GM11168 (cell line): ENCODE data around the gene DMKN.
"Not testable (repeated sequence)": the region's sequence is repeated elsewhere in the genome, so short reads cannot be mapped to it uniquely, and the experiment has no call there.

Experiments
- in situ Hi-C: fragments of 300-500 bp; cut with MboI; formaldehyde crosslinking; loops from one replicate; pipeline ENCODE4 v1.12.0; 2022; ENCODE audit warnings: low sequenced_read_pairs; ENCODE audit not compliant: unreplicated experiment

Gene DMKN

DNA sequence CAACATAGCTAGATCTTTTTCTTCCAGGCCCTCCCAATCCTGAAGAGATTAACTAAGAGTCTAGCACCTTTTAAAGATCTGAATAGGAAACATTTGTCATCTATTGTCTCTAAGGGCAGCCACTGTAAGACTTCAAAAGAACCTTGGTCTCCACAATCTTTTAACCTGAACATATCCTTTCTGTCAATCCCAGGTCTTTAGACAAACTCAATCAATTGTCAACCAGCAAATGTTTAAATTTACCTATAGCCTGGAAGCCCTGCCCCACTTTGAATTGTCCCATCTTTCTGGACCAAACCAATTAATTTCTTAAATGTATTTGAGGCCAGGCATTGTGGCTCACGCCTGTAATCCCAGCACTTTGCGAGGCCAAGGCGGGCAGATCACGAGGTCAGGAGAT is 42.4 kb downstream of the DMKN start:
- in situ Hi-C loops: not testable (repeated sequence)

DNA sequence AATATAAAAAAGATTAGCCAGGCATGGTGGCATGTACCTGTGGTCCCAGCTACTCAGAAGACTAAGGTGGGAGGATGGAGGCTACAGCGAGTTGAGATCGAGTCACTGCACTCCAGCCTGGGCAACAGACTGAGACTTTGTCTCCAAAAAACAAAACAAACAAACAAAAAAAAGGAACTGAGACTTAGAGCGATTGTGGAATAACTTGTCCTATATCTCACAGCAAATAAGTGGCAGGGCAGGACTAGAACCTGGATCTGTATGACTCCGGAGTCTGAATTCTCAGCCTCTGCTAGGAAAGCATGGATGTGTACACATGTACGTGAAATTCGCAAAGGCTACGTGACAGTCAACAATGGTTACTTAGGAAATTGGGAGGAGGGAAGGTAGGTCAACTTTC is 43.3 kb downstream of the DMKN start:
- in situ Hi-C loops: no loop called here

DNA sequence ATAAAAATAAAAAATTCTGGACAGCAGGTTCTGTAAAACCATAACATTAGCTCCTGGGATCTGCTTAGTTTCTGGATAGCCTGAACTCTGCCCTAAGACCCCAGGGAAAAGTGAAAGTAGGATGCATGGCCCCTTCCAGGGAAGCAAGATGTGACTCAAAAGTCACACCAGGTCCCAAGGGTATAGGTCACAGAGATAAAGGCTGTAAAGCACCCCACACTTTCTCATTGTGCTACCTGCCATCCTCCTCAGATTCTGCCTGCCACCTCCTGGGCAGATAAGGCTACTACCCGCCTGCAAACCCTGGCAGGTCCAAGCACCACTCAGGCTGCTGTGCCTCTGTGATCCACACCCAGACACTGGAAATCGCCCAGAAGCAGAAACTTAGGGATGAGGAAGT is 44.8 kb downstream of the DMKN start:
- in situ Hi-C loops: loop anchor here (5.0 kb wide), 1 partner anchor 116 kb away; no protein-coding TSS in a partner anchor

DNA sequence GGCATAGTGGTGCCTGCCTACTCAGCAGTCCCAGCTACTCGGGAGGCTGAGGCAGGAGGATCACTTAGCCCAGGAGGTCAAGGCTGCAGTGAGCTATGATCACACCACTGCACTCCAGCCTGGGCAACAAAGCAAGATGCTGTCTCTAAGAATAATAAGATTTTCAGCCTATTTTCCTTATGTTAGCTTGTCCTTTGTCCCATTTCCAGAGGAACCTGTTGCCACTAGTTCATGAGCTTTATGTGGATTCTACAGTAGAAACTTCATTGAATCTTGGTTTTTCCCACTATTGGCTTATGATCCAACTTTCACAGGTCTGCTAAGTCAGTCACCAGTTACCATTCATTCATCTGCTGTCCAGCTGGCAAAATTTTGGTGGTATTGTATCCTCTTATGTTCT is 47.2 kb downstream of the DMKN start:
- in situ Hi-C loops: loop anchor here (5.0 kb wide), 1 partner anchor 114 kb away; no protein-coding TSS in a partner anchor

DNA sequence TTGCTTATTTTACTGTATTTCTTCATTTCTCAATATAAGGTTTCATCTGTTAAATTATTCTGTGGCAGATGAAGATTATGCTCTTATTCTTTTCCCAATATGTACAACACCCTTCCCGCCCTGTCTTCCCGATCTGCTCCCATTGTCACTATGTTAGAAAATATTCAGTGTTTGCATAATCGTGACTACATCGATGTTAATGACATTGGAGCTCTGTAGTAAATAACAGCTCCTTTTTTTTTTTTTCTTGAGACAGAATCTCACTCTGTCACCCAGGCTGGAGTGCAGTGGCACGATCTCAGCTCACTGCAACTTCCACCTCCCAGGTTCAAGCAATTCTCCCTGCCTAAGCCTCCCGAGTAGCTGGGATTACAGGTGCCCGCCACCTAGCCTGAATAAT is 50.5 kb downstream of the DMKN start:
- in situ Hi-C loops: not testable (repeated sequence)

DNA sequence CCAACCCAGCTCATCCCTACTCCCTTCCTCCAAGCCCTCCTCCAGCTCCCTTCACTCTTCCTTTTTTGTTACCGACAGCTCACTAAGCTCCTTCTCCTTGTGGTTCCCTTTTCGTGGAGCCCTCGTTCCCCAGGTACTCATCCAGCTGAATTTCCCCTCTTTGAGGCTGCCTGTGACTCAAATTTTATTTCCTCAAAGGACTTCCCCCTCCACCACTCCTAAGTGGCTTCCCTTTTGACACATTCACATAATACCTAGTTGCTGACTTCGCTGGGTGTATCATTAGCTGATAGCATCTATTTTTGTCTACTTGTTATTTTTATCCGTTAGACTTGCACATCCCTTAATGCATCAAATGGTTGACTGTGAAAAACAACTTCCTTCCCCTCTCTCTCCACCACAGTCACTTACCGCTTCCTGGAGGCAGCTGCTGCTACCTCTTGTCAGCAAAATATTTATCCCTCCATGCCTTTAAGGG is 50.9 kb downstream of the DMKN start:
- in situ Hi-C loops: no loop called here

DNA sequence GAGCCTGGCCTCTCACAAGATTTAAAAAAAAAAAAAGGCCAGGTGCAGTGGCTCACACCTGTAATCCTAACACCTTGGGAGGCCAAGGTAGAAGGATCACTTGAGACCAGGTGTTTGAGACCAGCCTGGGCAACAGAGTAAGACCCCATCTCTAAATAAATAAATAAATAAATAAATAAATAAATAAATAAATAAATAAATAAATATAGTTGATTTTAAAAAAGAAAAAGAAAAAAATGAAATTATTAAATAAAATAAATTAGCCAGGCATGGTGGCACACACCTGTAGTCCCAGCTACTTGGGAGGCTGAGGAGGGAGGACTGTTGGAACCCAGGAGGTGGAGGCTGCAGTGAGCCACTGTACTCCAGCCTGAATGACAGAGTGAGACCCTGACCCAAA is 51.7 kb downstream of the DMKN start:
- in situ Hi-C loops: not testable (repeated sequence)

DNA sequence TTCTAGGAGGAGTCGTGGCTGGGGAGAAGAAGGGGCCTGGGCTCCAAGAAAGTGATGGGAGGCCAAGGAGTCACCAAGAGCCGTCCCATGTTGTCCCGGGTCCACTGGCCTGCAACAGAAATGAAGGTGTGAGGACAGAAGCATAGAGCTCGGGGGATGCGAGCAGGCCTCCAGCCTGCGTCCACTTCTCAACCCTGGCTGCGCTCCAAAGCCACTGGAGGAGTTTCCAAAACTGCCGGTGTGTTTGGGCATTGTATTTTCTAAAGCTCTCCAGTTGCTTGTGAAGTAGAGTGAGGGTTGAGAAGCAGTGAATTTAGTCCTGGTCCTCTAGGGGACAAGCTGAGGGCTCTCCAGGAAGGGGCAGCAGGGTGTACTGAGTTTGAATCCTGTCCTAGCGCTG is 52.4 kb downstream of the DMKN start:
- in situ Hi-C loops: no loop called here

DNA sequence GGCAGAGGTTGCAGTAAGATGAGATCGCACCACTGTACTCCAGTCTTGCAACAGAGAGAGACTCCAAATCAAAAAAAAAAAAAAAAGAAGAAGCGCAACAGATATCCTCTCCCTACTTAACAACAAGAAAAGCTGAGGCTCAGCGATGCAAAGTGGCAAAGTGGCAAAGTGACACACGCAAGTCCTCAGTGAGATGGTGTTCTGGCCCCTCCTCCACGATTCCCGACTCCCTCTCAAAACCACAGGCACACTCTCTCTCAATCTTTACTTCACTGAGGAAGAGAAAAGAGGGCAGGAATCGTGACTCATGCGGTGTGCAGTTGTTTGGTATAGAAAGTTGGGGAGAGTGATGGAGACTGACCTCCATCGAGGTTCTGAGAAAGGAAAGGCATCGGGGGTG is 52.8 kb downstream of the DMKN start:
- in situ Hi-C loops: no loop called here

DNA sequence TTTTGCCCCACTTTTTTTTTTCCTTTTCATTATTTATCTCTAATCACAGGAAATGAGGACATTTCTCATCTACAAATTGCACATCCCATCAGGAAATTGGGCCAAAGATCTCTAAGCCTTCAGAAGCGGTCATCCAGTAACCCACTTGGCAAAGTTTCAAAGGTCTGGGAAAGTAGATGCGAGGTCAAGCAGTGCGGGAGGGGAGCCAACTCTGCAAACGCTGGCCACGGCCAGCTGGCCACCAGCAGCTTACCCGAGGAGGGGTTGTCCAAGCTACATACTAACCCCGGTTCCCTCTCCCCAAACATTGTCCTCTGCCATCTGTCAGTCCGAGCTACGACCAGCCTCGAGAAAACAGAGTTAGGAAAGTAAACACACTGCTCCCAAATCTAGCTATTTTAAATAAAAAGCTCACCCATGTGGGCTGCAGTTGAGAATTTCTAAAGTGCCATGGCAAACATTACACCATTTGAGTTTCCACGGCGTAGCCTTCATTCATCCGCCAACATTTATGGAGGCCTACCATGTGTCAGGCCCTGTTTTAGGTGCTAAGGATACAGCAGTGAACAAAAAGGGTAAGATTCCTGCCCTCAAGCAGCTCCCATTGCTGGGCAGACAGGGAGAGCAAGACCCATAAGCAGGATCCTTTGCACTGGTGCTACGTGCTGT is 53.9 kb downstream of the DMKN start:
- in situ Hi-C loops: no loop called here

DNA sequence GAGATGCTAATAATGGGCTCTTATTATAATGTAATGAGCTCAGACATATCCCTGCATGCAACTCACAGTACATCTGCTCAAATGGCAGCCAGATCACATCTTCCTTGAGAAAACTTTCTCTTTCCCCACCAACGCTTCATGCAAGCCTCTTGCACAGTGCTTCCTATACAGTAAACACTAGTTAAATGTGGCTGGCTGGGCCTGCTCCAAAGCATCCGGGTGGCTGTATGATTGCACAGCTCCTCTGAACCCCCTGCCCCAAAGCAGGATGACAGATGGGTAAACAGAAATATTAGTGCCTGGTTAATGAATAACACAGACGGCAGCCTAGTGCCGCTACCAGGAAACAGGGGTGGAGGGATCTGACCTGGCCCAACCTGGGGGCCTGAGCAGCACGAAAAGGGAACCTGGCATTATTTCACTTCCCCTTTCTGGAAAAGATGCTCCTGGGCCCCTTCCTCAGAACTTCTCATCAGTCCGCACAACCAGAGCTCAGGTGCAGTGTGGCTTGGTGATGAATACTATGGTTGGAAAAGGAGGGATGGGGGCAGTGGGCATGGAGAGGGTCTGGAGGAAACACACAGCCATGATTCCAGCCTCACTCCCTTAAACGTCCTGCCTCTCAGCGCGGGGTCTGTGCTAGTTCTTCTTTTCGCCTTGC is 54.6 kb downstream of the DMKN start:
- in situ Hi-C loops: no loop called here

DNA sequence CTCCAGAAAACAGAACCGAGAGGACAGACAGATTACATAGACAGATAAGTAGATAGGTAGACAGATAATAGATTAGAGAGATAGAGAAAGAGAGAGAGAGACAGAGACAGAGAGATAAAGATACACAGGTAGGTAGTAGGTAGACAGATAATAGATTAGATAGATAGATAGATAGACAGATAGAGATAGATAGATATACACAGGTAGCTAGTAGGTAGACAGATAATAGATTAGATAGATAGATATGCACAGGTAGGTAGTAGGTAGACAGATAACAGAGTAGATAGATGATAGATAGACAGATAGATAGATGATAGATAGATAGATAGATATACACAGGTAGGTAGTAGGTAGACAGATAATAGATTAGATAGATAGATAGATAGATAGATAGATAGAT is 55.3 kb downstream of the DMKN start:
- in situ Hi-C loops: no loop called here

DNA sequence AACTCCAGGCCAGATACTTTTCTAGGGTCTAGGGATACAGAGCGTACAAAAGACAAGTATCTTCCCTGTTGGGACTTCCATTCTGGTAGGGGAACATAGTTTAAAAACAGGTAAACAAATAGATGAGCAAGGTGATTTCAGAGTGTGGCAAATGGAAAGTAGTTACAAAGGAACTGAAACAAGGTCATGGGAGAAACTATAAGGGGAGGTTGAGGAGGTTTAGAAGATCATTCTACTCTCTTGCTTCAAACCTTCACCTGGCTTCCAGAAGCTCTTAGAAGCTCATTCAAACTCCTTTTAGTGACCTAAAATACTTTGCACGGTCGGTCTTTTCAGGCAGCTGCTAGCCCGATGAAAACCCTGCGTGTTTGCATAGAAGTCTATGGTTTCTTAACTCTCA is 56.3 kb downstream of the DMKN start:
- in situ Hi-C loops: no loop called here

DNA sequence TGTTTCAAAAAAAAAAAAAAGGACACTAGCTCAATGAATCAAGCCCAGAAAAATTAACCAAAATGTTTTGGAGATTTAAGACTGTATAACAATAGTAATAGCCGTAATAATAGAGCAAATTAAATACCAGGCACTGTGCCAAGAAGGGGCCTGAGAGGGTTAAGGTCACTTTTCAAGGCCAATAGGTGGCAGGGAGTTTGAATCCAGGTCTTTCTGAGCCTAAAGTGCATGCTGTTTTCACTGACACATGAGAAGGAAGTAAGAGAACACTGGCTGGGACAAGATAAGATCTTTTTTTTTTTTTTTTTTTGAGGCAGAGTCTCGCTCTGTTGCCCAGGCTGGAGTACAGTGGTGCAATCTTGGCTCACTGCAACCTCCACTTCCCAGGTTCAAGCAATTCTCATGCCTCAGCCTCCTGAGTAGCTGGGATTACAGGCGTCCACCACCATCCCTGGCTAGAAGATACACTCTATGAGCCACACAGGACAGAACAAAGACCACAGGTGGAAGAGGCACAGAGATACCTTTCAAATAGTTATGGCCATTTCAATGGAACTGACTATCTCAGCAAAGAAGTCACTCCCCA is 57.7 kb downstream of the DMKN start:
- in situ Hi-C loops: no loop called here

DNA sequence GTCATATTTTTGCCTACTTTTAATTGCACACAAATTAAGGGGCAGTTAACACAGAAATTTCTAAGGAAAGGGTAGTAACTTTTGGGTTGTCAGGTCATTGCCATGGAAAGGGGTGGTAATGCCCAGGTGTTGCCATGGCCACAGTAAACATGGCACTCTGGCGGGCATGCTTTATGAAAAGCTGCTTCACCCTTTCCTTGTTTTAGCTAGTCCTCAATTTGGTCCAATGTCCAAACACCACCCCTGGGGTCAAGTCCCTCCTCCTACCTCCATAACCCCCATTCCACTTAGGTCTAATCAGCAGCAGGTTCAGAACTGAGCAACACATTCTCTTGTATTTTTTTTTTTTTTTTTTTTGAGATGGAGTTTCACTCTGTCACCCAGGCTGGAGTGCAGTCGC is 58.8 kb downstream of the DMKN start:
- in situ Hi-C loops: no loop called here

DNA sequence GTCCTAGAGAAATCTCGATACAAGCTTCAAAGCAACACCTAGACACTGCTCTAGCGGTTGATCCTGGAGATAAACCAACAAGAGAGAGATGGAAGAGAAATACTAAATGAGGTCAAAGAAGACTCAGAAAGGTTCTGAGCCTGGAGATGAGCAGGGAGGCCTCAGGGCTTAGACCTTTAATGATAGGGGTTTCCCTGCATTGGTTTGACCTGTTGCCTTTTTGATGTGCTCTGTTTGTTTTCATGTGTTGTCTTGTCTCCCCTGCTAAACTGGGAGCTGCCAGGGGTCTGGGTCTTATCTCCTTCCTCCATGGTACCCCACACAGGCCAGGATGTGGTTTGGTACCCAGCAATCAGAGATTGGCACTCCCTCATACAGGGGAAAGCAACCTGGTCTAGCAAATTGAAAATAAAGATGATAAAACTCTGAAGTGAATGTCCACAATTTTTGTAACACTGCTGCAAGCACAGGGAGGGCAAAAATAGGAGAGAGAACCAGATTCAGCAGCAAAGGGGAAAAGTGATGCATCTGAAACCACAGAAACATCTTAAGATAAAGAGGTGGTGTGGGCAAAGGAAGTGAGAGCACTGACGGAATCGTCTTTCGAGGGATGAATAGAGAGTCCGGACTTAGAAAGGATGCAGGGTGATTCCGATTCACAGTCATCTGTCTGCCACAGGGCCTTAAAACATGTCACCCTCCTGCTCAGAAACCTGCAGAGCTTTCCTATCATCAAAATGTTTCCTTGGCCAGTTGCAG is 61.9 kb downstream of the DMKN start:
- in situ Hi-C loops: no loop called here

DNA sequence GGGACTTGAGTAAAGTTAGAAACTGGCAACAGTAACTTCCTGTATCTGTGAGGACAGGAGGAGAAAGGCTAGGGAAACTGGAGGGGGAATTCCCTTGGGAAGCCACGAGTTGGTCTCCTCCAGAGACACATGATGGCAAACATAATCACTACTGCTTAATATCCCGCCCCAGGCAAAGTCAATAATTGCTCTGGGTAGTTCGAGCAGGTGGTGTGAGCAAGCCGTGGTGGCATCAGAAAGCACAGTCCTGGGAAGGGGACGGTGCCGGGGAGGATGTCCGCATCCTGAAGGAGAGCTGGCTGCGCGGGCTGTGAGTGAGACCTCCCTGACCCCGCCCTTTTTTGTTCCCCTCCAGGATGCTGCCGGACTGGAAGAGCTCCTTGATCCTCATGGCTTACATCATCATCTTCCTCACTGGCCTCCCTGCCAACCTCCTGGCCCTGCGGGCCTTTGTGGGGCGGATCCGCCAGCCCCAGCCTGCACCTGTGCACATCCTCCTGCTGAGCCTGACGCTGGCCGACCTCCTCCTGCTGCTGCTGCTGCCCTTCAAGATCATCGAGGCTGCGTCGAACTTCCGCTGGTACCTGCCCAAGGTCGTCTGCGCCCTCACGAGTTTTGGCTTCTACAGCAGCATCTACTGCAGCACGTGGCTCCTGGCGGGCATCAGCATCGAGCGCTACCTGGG is 63.9 kb downstream of the DMKN start:
- in situ Hi-C loops: no loop called here

DNA sequence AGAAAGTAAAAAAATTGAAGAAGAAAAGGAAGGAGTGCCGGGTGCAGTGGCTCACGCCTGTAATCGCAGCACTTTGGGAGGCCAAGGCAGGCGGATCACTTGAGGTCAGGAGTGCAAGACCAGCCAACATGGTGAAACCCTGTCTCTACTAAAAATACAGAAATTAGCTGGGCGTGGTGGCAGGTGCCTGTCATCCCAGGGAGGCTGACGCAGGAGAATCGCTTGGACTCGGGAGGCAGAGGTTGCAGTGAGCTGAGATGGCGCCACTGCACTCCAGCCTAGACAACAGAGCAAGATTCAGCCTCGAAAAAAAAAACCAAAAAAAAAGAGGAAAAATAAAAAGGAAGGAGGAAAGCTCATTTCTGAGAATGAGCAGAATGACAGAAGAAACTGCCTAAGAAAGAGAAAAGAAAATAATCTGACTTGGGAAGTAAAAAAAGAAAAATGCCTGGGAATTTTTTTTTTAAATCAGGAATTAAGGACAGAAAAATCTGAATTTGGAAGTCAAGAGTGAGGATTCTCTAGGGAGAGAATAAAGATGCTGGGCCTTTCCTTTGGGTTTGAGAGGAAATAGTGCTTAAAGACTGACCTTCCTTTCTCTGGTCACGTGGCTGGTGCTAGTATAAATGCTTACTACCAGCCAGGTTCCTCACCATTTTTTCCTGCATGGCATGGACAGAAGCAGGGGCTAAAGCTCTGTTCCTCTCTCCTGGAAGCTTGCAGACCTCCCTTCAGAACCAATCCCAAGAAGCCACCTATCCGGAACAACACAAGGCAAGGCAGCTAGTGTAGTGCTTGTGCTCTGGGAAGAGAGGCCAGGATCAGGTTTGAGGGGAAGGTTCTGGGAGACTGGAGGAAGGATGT is 65.6 kb downstream of the DMKN start, which contains the start of gene FFAR2:
FFAR2 (plus strand) TSS at position 652 of the 864 bp plus-strand sequence. CDS start 1,458 bp downstream, outside the sequence.
- in situ Hi-C loops: no loop called here
